ENCODE data around the gene HDGF. TPM values are rescaled to one million over a fixed set of nuclear protein-coding genes. Genes with fewer than 3 reads are reported as not detected.
A peak's percentile ranks its signal among the peaks of the same experiment; 100 is the strongest.

HDGF gene
- total RNA-seq, 1 donor from 2014 or later, result 147 TPM

- H3K36me3 Mint-ChIP-seq (ENCODE audit: unreplicated experiment), result peaks cover 5% of the 10 kb centered on the region
- no peak for TF ChIP-seq CTCF (IDR thresholded peaks at IDR 0.05; ENCODE audit: partially characterized antibody, unreplicated experiment)
- H3K27me3 Mint-ChIP-seq (ENCODE audit: unreplicated experiment), result peaks cover 3% of the 10 kb centered on the region
- H3K9me3 Mint-ChIP-seq (ENCODE audit: unreplicated experiment), result no peaks in the 10 kb centered on the region
- H3K4me1 Mint-ChIP-seq (ENCODE audit: low read depth, unreplicated experiment), result peaks cover 2% of the 10 kb centered on the region
- H3K4me3 Mint-ChIP-seq (ENCODE audit: unreplicated experiment), result no peak overlapping the region
- H3K27ac Mint-ChIP-seq (ENCODE audit: unreplicated experiment), result no peak overlapping the region
- DNase-seq, result no peak
These were observed 30.2 kb upstream of the HDGF start for GRCh38 chr1:156781585-156782186.

- no peak for DNase-seq
- peaks cover 3% of the 10 kb centered on the region for H3K9me3 Mint-ChIP-seq (ENCODE audit: unreplicated experiment)
- H3K27ac Mint-ChIP-seq (ENCODE audit: unreplicated experiment), result no peak overlapping the region
- no peak for TF ChIP-seq CTCF (IDR thresholded peaks at IDR 0.05; ENCODE audit: partially characterized antibody, unreplicated experiment)
- H3K27me3 Mint-ChIP-seq (ENCODE audit: unreplicated experiment), result peaks cover 1% of the 10 kb centered on the region
- H3K4me1 Mint-ChIP-seq (ENCODE audit: low read depth, unreplicated experiment), result peaks cover 19% of the 10 kb centered on the region
- H3K4me3 Mint-ChIP-seq (ENCODE audit: unreplicated experiment), result no peak overlapping the region
- no peaks in the 10 kb centered on the region for H3K36me3 Mint-ChIP-seq (ENCODE audit: unreplicated experiment)
These were observed 26.1 kb upstream of the HDGF start for GRCh38 chr1:156777573-156777972.

GRCh38 chr1:156776942-156777341, 25.5 kb upstream of the HDGF start:
- DNase-seq, result no peak
- no peak overlapping the region for H3K4me3 Mint-ChIP-seq (ENCODE audit: unreplicated experiment)
- H3K27me3 Mint-ChIP-seq (ENCODE audit: unreplicated experiment), result peaks cover 1% of the 10 kb centered on the region
- no peak for TF ChIP-seq CTCF (IDR thresholded peaks at IDR 0.05; ENCODE audit: partially characterized antibody, unreplicated experiment)
- H3K27ac Mint-ChIP-seq (ENCODE audit: unreplicated experiment), result no peak overlapping the region
- H3K36me3 Mint-ChIP-seq (ENCODE audit: unreplicated experiment), result no peaks in the 10 kb centered on the region
- peaks cover 3% of the 10 kb centered on the region for H3K9me3 Mint-ChIP-seq (ENCODE audit: unreplicated experiment)
- peaks cover 23% of the 10 kb centered on the region for H3K4me1 Mint-ChIP-seq (ENCODE audit: low read depth, unreplicated experiment)

- Mint-ChIP-seq H3K27me3 (ENCODE audit: unreplicated experiment) (peaks cover 1% of the 10 kb centered on the region), H3K4me1 (ENCODE audit: low read depth, unreplicated experiment) (peaks cover 28% of the 10 kb centered on the region), H3K36me3 (ENCODE audit: unreplicated experiment) (no peaks in the 10 kb centered on the region), H3K9me3 (ENCODE audit: unreplicated experiment) (peaks cover 5% of the 10 kb centered on the region), H3K27ac (ENCODE audit: unreplicated experiment) (no peak overlapping the region), H3K4me3 (ENCODE audit: unreplicated experiment) (no peak overlapping the region)
- DNase-seq, result no peak
- TF ChIP-seq CTCF (IDR thresholded peaks at IDR 0.05; ENCODE audit: partially characterized antibody, unreplicated experiment), result no peak
These were observed 24.3 kb upstream of the HDGF start for GRCh38 chr1:156775799-156776198.

GRCh38 chr1:156773607-156774006, 22.1 kb upstream of the HDGF start:
- TF ChIP-seq CTCF (IDR thresholded peaks at IDR 0.05; ENCODE audit: partially characterized antibody, unreplicated experiment), result peak; percentile 43
- peaks cover 35% of the 10 kb centered on the region for H3K4me1 Mint-ChIP-seq (ENCODE audit: low read depth, unreplicated experiment)

More at GRCh38 chr1:156773607-156774006, 22.1 kb upstream of the HDGF start:
- H3K27ac Mint-ChIP-seq (ENCODE audit: unreplicated experiment), result peak overlapping the region; percentile 39
- peaks cover 2% of the 10 kb centered on the region for H3K27me3 Mint-ChIP-seq (ENCODE audit: unreplicated experiment)
- H3K4me3 Mint-ChIP-seq (ENCODE audit: unreplicated experiment), result peak overlapping the region; percentile 66
- no peak for DNase-seq
- H3K36me3 Mint-ChIP-seq (ENCODE audit: unreplicated experiment), result no peaks in the 10 kb centered on the region
- peaks cover 7% of the 10 kb centered on the region for H3K9me3 Mint-ChIP-seq (ENCODE audit: unreplicated experiment)

Measured in glutamatergic neuron (in vitro differentiated cells).